ENCODE data around the gene NT5C3A.

DNA sequence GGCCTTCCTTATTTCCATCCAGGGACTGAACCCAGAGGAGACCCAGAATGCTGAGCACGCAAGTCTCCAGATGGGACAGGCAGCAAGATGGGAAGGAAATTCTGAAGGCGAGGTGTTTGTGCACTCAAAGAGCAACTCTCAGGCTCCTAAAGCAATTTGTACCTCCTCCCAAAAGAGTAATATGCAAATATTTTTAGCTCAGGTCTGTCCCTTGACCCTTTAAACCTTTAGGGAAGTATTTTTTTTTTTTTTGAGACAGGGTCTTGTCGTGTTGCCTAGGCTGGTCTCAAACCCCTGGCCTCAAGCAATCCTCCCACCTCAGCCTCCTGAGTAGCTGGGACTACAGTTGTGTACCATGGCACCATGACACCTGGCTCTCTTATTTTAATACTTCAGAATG lies 38.2 kb upstream of the NT5C3A start:
- TF ChIP-seq, protein P1, sequence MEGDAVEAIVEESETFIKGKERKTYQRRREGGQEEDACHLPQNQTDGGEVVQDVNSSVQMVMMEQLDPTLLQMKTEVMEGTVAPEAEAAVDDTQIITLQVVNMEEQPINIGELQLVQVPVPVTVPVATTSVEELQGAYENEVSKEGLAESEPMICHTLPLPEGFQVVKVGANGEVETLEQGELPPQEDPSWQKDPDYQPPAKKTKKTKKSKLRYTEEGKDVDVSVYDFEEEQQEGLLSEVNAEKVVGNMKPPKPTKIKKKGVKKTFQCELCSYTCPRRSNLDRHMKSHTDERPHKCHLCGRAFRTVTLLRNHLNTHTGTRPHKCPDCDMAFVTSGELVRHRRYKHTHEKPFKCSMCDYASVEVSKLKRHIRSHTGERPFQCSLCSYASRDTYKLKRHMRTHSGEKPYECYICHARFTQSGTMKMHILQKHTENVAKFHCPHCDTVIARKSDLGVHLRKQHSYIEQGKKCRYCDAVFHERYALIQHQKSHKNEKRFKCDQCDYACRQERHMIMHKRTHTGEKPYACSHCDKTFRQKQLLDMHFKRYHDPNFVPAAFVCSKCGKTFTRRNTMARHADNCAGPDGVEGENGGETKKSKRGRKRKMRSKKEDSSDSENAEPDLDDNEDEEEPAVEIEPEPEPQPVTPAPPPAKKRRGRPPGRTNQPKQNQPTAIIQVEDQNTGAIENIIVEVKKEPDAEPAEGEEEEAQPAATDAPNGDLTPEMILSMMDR (IDR thresholded peaks at IDR 0.05): no peak
- TF ChIP-seq POLR2A (IDR thresholded peaks at IDR 0.05): no peak

All from testis (tissue), 2 donors.